Thoracic aorta (tissue), 2 donors: ENCODE data around the gene MN1. TPM values are rescaled to one million over a fixed set of nuclear protein-coding genes. Genes with fewer than 3 reads are reported as not detected.
A peak's percentile ranks its signal among the peaks of the same experiment; 100 is the strongest.

ENCODE experiments used
- ATAC-seq: fragments of 150-250 bp; one replicate; pipeline ENCODE4 v1.8.0; 2017; ENCODE audit warnings: low read depth; ENCODE audit not compliant: insufficient number of reproducible peaks, low FRiP score
- DNase-seq: peaks from one replicate; pipeline ENCODE4 v3.0.0-alpha.2; 2020; ENCODE audit warnings: low spot score
- H3K27ac ChIP-seq, 2 donors: fragments of 200-600 bp; sonication (generic); 1 replicate in 1 of 2; 2 replicates in 1 of 2; pipeline ENCODE4 v1.5.1; 2016; ENCODE audit warnings: mild to moderate bottlenecking in 2 of 2, moderate library complexity in 2 of 2
- H3K27me3 ChIP-seq: fragments of 200-600 bp; sonication (generic); replicated peaks from 2 replicates; pipeline ENCODE4 v1.6.0; 2016; ENCODE audit warnings: mild to moderate bottlenecking; ENCODE audit not compliant: insufficient read depth
- H3K36me3 ChIP-seq: fragments of 200-600 bp; sonication (generic); one replicate; pipeline ENCODE4 v1.5.1; 2016
- H3K4me1 ChIP-seq, 2 donors: fragments of 200-600 bp; sonication (generic); 1 replicate in 1 of 2; 2 replicates in 1 of 2; pipeline versions ENCODE4 v1.5.1 to v1.6.0; 2016; ENCODE audit warnings: low read depth in 2 of 2, mild to moderate bottlenecking in 1 of 2; ENCODE audit not compliant: control insufficient read depth in 1 of 2
- H3K4me3 ChIP-seq: fragments of 200-600 bp; sonication (generic); 2 replicates; pipeline ENCODE4 v1.5.1; 2016; ENCODE audit warnings: mild to moderate bottlenecking
- H3K9me3 ChIP-seq: fragments of 200-600 bp; sonication (generic); 2 replicates; pipeline ENCODE4 v1.5.1; 2016
- CTCF ChIP-seq: fragments of 200-600 bp; sonication (generic); IDR thresholded peaks from one replicate; pipeline ENCODE4 v1.5.1; 2019; ENCODE audit warnings: antibody characterized with exemption
- total RNA-seq, 2 donors: library from RNA; depleted of rRNA; stranded (reverse); fragments of >200 nt; gene quantifications; one replicate each; pipeline versions ENCODE4 v1.1.0 to v1.2.3, GENCODE V29; 2016

MN1 gene
- total RNA-seq, 2 donors from 2014 or later, result 30.1 to 39.8 TPM

- Histone ChIP-seq H3K4me3 (no peak overlapping the region), H3K9me3 (no peaks in the 10 kb centered on the region), H3K27ac (peak overlapping the region; percentile 78 to 91), H3K27me3 (no peaks in the 10 kb centered on the region), H3K36me3 (no peaks in the 10 kb centered on the region), H3K4me1 (peaks cover 21 to 56% of the 10 kb centered on the region in 2 donors)
- DNase-seq (no peak), ATAC-seq (no peak)
- no peak for TF ChIP-seq CTCF
Observed at GRCh38 chr22:27809226-27809603, 7.7 kb upstream of the MN1 start.

GRCh38 chr22:27808451-27809225 lies 7.1 kb upstream of the MN1 start:
- ATAC-seq, result no peak

GRCh38 chr22:27805841-27806240 lies 4.3 kb upstream of the MN1 start:
- no peaks in the 10 kb centered on the region for H3K9me3 ChIP-seq
- H3K27me3 ChIP-seq, result no peaks in the 10 kb centered on the region
- peaks cover 28 to 52% of the 10 kb centered on the region in 2 donors for H3K4me1 ChIP-seq
- ATAC-seq (no peak), DNase-seq (no peak)
- H3K36me3 ChIP-seq, result no peaks in the 10 kb centered on the region
- no peak overlapping the region for H3K4me3 ChIP-seq
- no peak overlapping the region for H3K27ac ChIP-seq
- TF ChIP-seq CTCF, result no peak

More at GRCh38 chr22:27808451-27809225, 7.1 kb upstream of the MN1 start:
- H3K4me1 ChIP-seq, result peaks cover 24 to 60% of the 10 kb centered on the region in 2 donors
- no peak for TF ChIP-seq CTCF
- H3K27me3 ChIP-seq, result no peaks in the 10 kb centered on the region
- H3K36me3 ChIP-seq, result no peaks in the 10 kb centered on the region
- no peak for DNase-seq
- H3K4me3 ChIP-seq, result no peak overlapping the region
- no peaks in the 10 kb centered on the region for H3K9me3 ChIP-seq
- H3K27ac ChIP-seq, result peak overlapping the region; percentile 78 to 91

- H3K27ac ChIP-seq, result no peak overlapping the region
- H3K9me3 ChIP-seq, result no peaks in the 10 kb centered on the region
- DNase-seq (no peak), ATAC-seq (no peak)
- H3K27me3 ChIP-seq, result no peaks in the 10 kb centered on the region
- H3K4me1 ChIP-seq, result peaks cover 20 to 43% of the 10 kb centered on the region in 2 donors
- no peaks in the 10 kb centered on the region for H3K36me3 ChIP-seq
- H3K4me3 ChIP-seq, result no peak overlapping the region
- TF ChIP-seq CTCF, result peak; percentile 69
Observed at GRCh38 chr22:27804470-27805297, 3.1 kb upstream of the MN1 start.

- H3K9me3 ChIP-seq, result no peaks in the 10 kb centered on the region
- ATAC-seq (no peak), DNase-seq (no peak)
- H3K36me3 ChIP-seq, result no peaks in the 10 kb centered on the region
- TF ChIP-seq CTCF, result no peak
- no peak overlapping the region for H3K4me3 ChIP-seq
- H3K27ac ChIP-seq, result peak overlapping the region; percentile 32 to 44
- H3K4me1 ChIP-seq, result peaks cover 13 to 42% of the 10 kb centered on the region in 2 donors
- H3K27me3 ChIP-seq, result no peaks in the 10 kb centered on the region
Observed at GRCh38 chr22:27803841-27804415, 2.4 kb upstream of the MN1 start.
